Measurements from ENCODE around the gene LRRC2. TPM values are rescaled to one million over a fixed set of nuclear protein-coding genes. Genes with fewer than 3 reads are reported as not detected.

LRRC2 gene
- total RNA-seq, 4 donors from 2014 or later, result 0.59 to 1.5 (median 0.60) TPM; not detected in 1

- Histone ChIP-seq H3K36me3 (no peaks in the 10 kb centered on the region), H3K4me1 (peaks cover 0 to 8% (median 0%) of the 10 kb centered on the region in 4 donors), H3K27me3 (peaks cover 0 to 6% of the 10 kb centered on the region in 2 donors), H3K27ac (no peak overlapping the region), H3K4me3 (no peak overlapping the region), H3K9me3 (peaks cover 0 to 7% (median 2%) of the 10 kb centered on the region in 4 donors)
- DNase-seq (ENCODE audit: low spot score in 2 of 2), result no peak
- no peak for TF ChIP-seq EP300 (IDR thresholded peaks at IDR 0.05)
- WGBS, 2 donors, result 39 to 41% methylated on average over 3 of the region's 3 CpGs
Measured at GRCh38 chr3:46469680-46470357, 96.3 kb downstream of the LRRC2 start.

GRCh38 chr3:46468753-46469600 is 97.1 kb downstream of the LRRC2 start:
- Histone ChIP-seq H3K4me1 (peaks cover 0 to 16% (median 0%) of the 10 kb centered on the region in 4 donors), H3K36me3 (no peaks in the 10 kb centered on the region), H3K27me3 (peaks cover 0 to 14% of the 10 kb centered on the region in 2 donors), H3K27ac (no peak overlapping the region), H3K4me3 (no peak overlapping the region), H3K9me3 (no peaks in the 10 kb centered on the region)
- DNase-seq (ENCODE audit: low spot score in 2 of 2), result no peak
- 79 to 84% methylated on average over 6 of the region's 6 CpGs for WGBS, 2 donors
- TF ChIP-seq POLR2A (IDR thresholded peaks at IDR 0.05), result no peak
- TF ChIP-seq CTCF (IDR thresholded peaks at IDR 0.05), result no peak
- no peak for TF ChIP-seq EP300 (IDR thresholded peaks at IDR 0.05)

- TF ChIP-seq CTCF (IDR thresholded peaks at IDR 0.05), result no peak
- no peak for TF ChIP-seq POLR2A (IDR thresholded peaks at IDR 0.05)
- TF ChIP-seq EP300 (IDR thresholded peaks at IDR 0.05), result no peak
- H3K27ac ChIP-seq, result no peak overlapping the region
Measured at GRCh38 chr3:46467562-46467961, 98.5 kb downstream of the LRRC2 start.

GRCh38 chr3:46466871-46467403 is 99.2 kb downstream of the LRRC2 start:
- no peak for DNase-seq (ENCODE audit: low spot score in 2 of 2)
- H3K4me3 ChIP-seq, result no peak overlapping the region
- WGBS, 2 donors, result 55 to 65% methylated on average over 1 of the region's 1 CpG
- H3K4me1 ChIP-seq, result peaks cover 0 to 16% (median 0%) of the 10 kb centered on the region in 4 donors
- no peak overlapping the region for H3K27ac ChIP-seq
- no peaks in the 10 kb centered on the region for H3K9me3 ChIP-seq
- peaks cover 0 to 32% of the 10 kb centered on the region in 2 donors for H3K27me3 ChIP-seq
- TF ChIP-seq POLR2A (IDR thresholded peaks at IDR 0.05), result no peak
- TF ChIP-seq EP300 (IDR thresholded peaks at IDR 0.05), result no peak
- no peak for TF ChIP-seq CTCF (IDR thresholded peaks at IDR 0.05)
- H3K36me3 ChIP-seq, result no peaks in the 10 kb centered on the region

More at GRCh38 chr3:46467562-46467961, 98.5 kb downstream of the LRRC2 start:
- WGBS, 2 donors, result 91% methylated on average over 4 of the region's 4 CpGs
- Histone ChIP-seq H3K4me3 (no peak overlapping the region), H3K4me1 (peaks cover 0 to 16% (median 0%) of the 10 kb centered on the region in 4 donors), H3K36me3 (no peaks in the 10 kb centered on the region), H3K9me3 (no peaks in the 10 kb centered on the region), H3K27me3 (peaks cover 0 to 28% of the 10 kb centered on the region in 2 donors)
- DNase-seq (ENCODE audit: low spot score in 2 of 2), result no peak

GRCh38 chr3:46466273-46466672 is 99.8 kb downstream of the LRRC2 start:
- no peak for DNase-seq (ENCODE audit: low spot score in 2 of 2)
- Histone ChIP-seq H3K27me3 (peaks cover 0 to 32% of the 10 kb centered on the region in 2 donors), H3K4me1 (peaks cover 0 to 16% (median 0%) of the 10 kb centered on the region in 4 donors), H3K4me3 (no peak overlapping the region), H3K27ac (no peak overlapping the region), H3K9me3 (no peaks in the 10 kb centered on the region), H3K36me3 (no peaks in the 10 kb centered on the region)
- TF ChIP-seq EP300 (IDR thresholded peaks at IDR 0.05) (no peak), CTCF (IDR thresholded peaks at IDR 0.05) (no peak), POLR2A (IDR thresholded peaks at IDR 0.05) (no peak)

Other genes starting within 250 kb of the LRRC2 start
- 1 to 10 TPM; 1.7 to 4.8 (median 2.9) TPM for gene CCR2, start 212.2 kb downstream of the LRRC2 start, total RNA-seq
- 1 to 10 TPM in 1 of 4 donors, under 1 TPM in 3; 0.22 to 1.2 (median 0.87) TPM for gene CCR5, start 195.4 kb downstream of the LRRC2 start, total RNA-seq
- 1 to 10 TPM; 1.3 to 2.7 (median 1.9) TPM for gene CCRL2, start 159.0 kb downstream of the LRRC2 start, total RNA-seq
- gene LTF, start 101.4 kb downstream of the LRRC2 start, total RNA-seq, result 1 to 10 TPM in 1 of 4 donors, under 1 TPM in 2, not detected in 1; 0.30 to 1.2 (median 0.42) TPM
- not detected for gene RTP3, start 68.3 kb downstream of the LRRC2 start, total RNA-seq
- under 1 TPM in 1 of 4 donors, not detected in 3; 0.22 TPM for gene FAM240A, start 46.2 kb upstream of the LRRC2 start, total RNA-seq
- gene ALS2CL, start 127.4 kb upstream of the LRRC2 start, total RNA-seq, result 10 to 100 TPM; 13.0 to 20.1 (median 16.4) TPM
- under 1 TPM in 1 of 4 donors, not detected in 3; 0.21 TPM for gene TMIE, start 135.1 kb upstream of the LRRC2 start, total RNA-seq
- under 1 TPM in 2 of 4 donors, not detected in 2; 0.22 to 0.42 TPM for gene PRSS50, start 151.6 kb upstream of the LRRC2 start, total RNA-seq

Data from tibial nerve (tissue), 4 donors.